ENCODE data around the gene GPRC5B.

The GPRC5B gene

GRCh38 chr16:19842426-19843157, 42.1 kb downstream of the GPRC5B start:
- no peak for TF ChIP-seq CEBPB (IDR thresholded peaks at IDR 0.05)

- TF ChIP-seq USF1 (IDR thresholded peaks at IDR 0.05) (no peak), REST (IDR thresholded peaks at IDR 0.05; ENCODE audit: low read depth) (no peak)
These were observed 43.5 kb downstream of the GPRC5B start for GRCh38 chr16:19841184-19841583.

GRCh38 chr16:19840524-19841110, 44.0 kb downstream of the GPRC5B start:
- TF ChIP-seq USF1 (IDR thresholded peaks at IDR 0.05) (no peak), TAF1 (IDR thresholded peaks at IDR 0.05; ENCODE audit: low read depth) (no peak), NFIC (IDR thresholded peaks at IDR 0.05) (no peak), CREB1 (IDR thresholded peaks at IDR 0.05; ENCODE audit: low read depth) (no peak), MAX (IDR thresholded peaks at IDR 0.05) (no peak), REST (IDR thresholded peaks at IDR 0.05; ENCODE audit: low read depth) (no peak), CEBPB (IDR thresholded peaks at IDR 0.05) (no peak), YY1 (IDR thresholded peaks at IDR 0.05; ENCODE audit: low read depth) (no peak), EGR1 (IDR thresholded peaks at IDR 0.05) (no peak), FOXM1 (IDR thresholded peaks at IDR 0.05; ENCODE audit: borderline replicate concordance, low read depth) (no peak), ZBTB7A (IDR thresholded peaks at IDR 0.05; ENCODE audit: low read depth) (no peak), TEAD4 (IDR thresholded peaks at IDR 0.05) (no peak), EP300 (IDR thresholded peaks at IDR 0.05; ENCODE audit: borderline replicate concordance) (no peak), TCF12 (IDR thresholded peaks at IDR 0.05; ENCODE audit: low read depth) (no peak)

- TF ChIP-seq TEAD4 (IDR thresholded peaks at IDR 0.05), result no peak
These were observed 46.5 kb downstream of the GPRC5B start for GRCh38 chr16:19837984-19838707.

- TF ChIP-seq ZBTB7A (IDR thresholded peaks at IDR 0.05; ENCODE audit: low read depth) (no peak), CEBPB (IDR thresholded peaks at IDR 0.05) (no peak), YY1 (IDR thresholded peaks at IDR 0.05; ENCODE audit: low read depth) (no peak)
These were observed 47.2 kb downstream of the GPRC5B start for GRCh38 chr16:19837331-19837980.

GRCh38 chr16:19835968-19836421, 48.7 kb downstream of the GPRC5B start:
- no peak for TF ChIP-seq ZBTB7A (IDR thresholded peaks at IDR 0.05; ENCODE audit: low read depth)

GRCh38 chr16:19835196-19835595, 49.5 kb downstream of the GPRC5B start:
- TF ChIP-seq TAF1 (IDR thresholded peaks at IDR 0.05; ENCODE audit: low read depth), result no peak
- no peak for TF ChIP-seq USF1 (IDR thresholded peaks at IDR 0.05)
- no peak for TF ChIP-seq FOXM1 (IDR thresholded peaks at IDR 0.05; ENCODE audit: borderline replicate concordance, low read depth)
- TF ChIP-seq EP300 (IDR thresholded peaks at IDR 0.05; ENCODE audit: borderline replicate concordance), result no peak
- no peak for TF ChIP-seq TEAD4 (IDR thresholded peaks at IDR 0.05)
- TF ChIP-seq MAX (IDR thresholded peaks at IDR 0.05), result no peak
- TF ChIP-seq RAD21 (IDR thresholded peaks at IDR 0.05; ENCODE audit: low read depth), result no peak
- no peak for TF ChIP-seq ZBTB7A (IDR thresholded peaks at IDR 0.05; ENCODE audit: low read depth)
- no peak for TF ChIP-seq TCF12 (IDR thresholded peaks at IDR 0.05; ENCODE audit: low read depth)
- no peak for TF ChIP-seq CEBPB (IDR thresholded peaks at IDR 0.05)
- TF ChIP-seq NFIC (IDR thresholded peaks at IDR 0.05), result no peak
- no peak for TF ChIP-seq YY1 (IDR thresholded peaks at IDR 0.05; ENCODE audit: low read depth)
- TF ChIP-seq REST (IDR thresholded peaks at IDR 0.05; ENCODE audit: low read depth), result no peak
- no peak for TF ChIP-seq CREB1 (IDR thresholded peaks at IDR 0.05; ENCODE audit: low read depth)
- no peak for TF ChIP-seq EGR1 (IDR thresholded peaks at IDR 0.05)

Measured in Ishikawa (cell line).